Aorta (tissue), 5 donors: ENCODE results near the gene ITGAD. TPM values are rescaled to one million over a fixed set of nuclear protein-coding genes. Genes with fewer than 3 reads are reported as not detected.

Experiments
- ATAC-seq: fragments of 200-7000 bp; cut with Tn5 transposase; one replicate; pipeline ENCODE4 v1.9.1; 2022; ENCODE audit warnings: moderate library complexity; ENCODE audit not compliant: low FRiP score
- DNase-seq, 2 donors: peaks; one replicate each; pipeline ENCODE4 v3.0.0-alpha.2; 2020
- H3K27ac ChIP-seq, 2 donors: one replicate each; pipeline ENCODE4 v1.5.1; 2013; ENCODE audit warnings: low read length in 2 of 2, mild to moderate bottlenecking in 2 of 2, moderate library complexity in 2 of 2, control low read depth in 1 of 2, inconsistent platforms in 1 of 2, low read depth in 1 of 2
- H3K27me3 ChIP-seq, 2 donors: one replicate each; pipeline ENCODE4 v1.6.1; 2013; ENCODE audit warnings: control low read depth in 1 of 2, low read length in 1 of 2, mild to moderate bottlenecking in 1 of 2, moderate library complexity in 1 of 2; ENCODE audit not compliant: insufficient read depth in 2 of 2, control insufficient read depth in 1 of 2
- H3K36me3 ChIP-seq, 2 donors: one replicate each; pipeline ENCODE4 v1.6.1; 2013; ENCODE audit warnings: control low read depth in 1 of 2, low read length in 1 of 2, mild to moderate bottlenecking in 1 of 2; ENCODE audit not compliant: insufficient read depth in 2 of 2, control insufficient read depth in 1 of 2
- H3K4me1 ChIP-seq, 2 donors: one replicate each; pipeline ENCODE4 v1.6.1; 2013; ENCODE audit warnings: low read length in 2 of 2, control low read depth in 1 of 2, mild to moderate bottlenecking in 1 of 2, moderate library complexity in 1 of 2; ENCODE audit not compliant: insufficient read depth in 2 of 2, control insufficient read depth in 1 of 2
- H3K4me3 ChIP-seq, 2 donors: one replicate each; pipeline ENCODE4 v1.5.1; 2013; ENCODE audit warnings: low read length in 2 of 2, control low read depth in 1 of 2, mild to moderate bottlenecking in 1 of 2
- H3K9me3 ChIP-seq: one replicate; pipeline ENCODE4 v1.6.1; 2013; ENCODE audit warnings: mild to moderate bottlenecking, low read length; ENCODE audit not compliant: control insufficient read depth
- WGBS, 2 donors: extraction: QIAGEN DNeasy Blood & Tissue Kit; methylation state at CpG; one replicate each; pipeline ENCODE4 v1.1.7; 2013; 5-methylcytosine and 5-hydroxymethylcytosine counted together
- intact Hi-C, 2 donors: fragments of 100-400 bp; cut with DNase I; formaldehyde crosslinking; loops; one replicate each; pipeline versions ENCODE4 v1.14.2 to v1.15.0; 2022
- polyA plus RNA-seq, 2 donors: library from polyadenylated mRNA; stranded (reverse); fragments of 200-250 nt; gene quantifications; one replicate each; pipeline ENCODE4 v1.2.3, GENCODE V29; 2013
- total RNA-seq, 2 donors: library from RNA; stranded (reverse); fragmentation: NEBNext Ultra II Directional; extraction: Animal tissue kit (Norgen Biotek cat#: 25700); gene quantifications; one replicate each; pipeline ENCODE4 v1.2.1, GENCODE V29; 2021
- donor health status: healthy with polysubstance abuse.
- donor health status: Bipolar disorder and iron deficiency.
- donor health status: DM: no; HTN: no; CAD: no.
- donor health status: DM: no; HTN: no; CAD: no.
- donor health status: DM: yes; HTN: yes; CAD: no.

Gene ITGAD
- total and polyA plus RNA-seq, 4 donors, result 0.45 to 0.63 (median 0.54) TPM; not detected in 1

DNA sequence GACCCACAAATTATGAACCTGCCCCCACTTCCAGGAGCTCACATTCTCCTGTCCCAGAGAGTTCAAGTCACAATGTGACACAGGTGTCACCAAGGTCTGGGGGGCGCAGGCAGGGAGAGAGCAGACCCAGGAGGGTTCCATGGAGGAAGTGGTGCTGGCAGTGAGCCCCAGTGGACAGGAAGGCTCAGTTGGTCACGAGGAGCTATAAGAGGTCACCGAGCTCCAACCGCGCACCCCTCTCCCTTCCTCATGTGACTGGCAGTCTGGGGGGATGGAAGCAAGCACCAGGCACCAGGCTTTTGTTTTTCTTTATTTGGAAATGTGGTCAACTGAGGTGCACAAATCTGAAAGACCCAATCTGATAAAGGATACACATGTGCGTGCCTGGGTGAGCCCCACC, 2.5 kb downstream of the ITGAD start:
- Histone ChIP-seq H3K36me3 (no peaks in the 10 kb centered on the region), H3K4me3 (no peak overlapping the region), H3K27me3 (no peaks in the 10 kb centered on the region), H3K4me1 (no peaks in the 10 kb centered on the region), H3K27ac (no peak overlapping the region), H3K9me3 (peaks cover 6% of the 10 kb centered on the region)
- intact Hi-C loops, result no loop called here
- WGBS, 2 donors, result 76 to 84% methylated on average over 6 of the region's 6 CpGs
- DNase-seq (peak in 1 of 2 donors; percentile 82), ATAC-seq (no peak)

DNA sequence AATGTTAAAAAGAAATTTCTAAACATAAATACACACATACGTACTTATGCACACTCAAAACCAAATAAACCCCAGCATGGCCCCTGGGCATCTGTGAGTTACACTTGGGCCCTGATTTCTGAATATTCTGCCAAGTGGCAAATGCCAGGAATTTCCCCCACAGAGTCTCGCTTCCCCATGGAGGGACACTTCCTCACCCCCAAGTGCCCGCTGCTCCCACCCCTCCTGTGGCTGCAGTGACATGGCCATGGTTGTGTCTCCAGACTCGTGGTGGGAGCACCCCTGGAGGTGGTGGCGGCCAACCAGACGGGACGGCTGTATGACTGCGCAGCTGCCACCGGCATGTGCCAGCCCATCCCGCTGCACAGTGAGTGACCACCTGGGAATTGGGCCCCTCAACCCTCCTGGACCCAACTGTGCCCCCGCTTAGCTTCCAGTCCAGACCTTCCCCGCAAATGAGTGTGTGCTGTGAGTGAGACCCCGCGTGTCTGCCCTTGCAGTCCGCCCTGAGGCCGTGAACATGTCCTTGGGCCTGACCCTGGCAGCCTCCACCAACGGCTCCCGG, 4.0 kb downstream of the ITGAD start:
- intact Hi-C loops, result no loop called here
- ATAC-seq, result no peak
- WGBS, 2 donors, result 77 to 78% methylated on average over 18 of the region's 18 CpGs

DNA sequence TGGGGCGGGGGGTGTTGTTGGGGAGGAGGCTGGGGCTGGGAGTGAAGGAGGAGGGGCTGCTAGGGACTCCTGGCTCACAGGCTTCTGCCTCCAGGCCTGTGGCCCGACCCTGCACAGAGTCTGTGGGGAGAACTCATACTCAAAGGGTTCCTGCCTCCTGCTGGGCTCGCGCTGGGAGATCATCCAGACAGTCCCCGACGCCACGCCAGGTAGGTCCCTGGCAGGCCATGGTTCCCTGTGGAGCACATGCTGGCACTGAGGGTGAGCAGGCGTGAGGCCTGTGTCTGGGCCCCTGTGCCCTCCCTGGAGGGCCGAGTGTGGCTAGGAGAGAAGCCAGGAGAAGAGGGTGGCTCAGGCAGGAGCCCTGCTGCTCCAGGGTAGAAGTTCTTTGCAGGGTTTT, 4.6 kb downstream of the ITGAD start:
- no peak overlapping the region for H3K4me3 ChIP-seq
- H3K4me1 ChIP-seq, result no peaks in the 10 kb centered on the region
- 63 to 68% methylated on average over 9 of the region's 9 CpGs for WGBS, 2 donors
- H3K27me3 ChIP-seq, result no peaks in the 10 kb centered on the region
- ATAC-seq (no peak), DNase-seq (peak in 1 of 2 donors; percentile 45)
- intact Hi-C loops, result no loop called here
- no peak overlapping the region for H3K27ac ChIP-seq
- peaks cover 6% of the 10 kb centered on the region for H3K9me3 ChIP-seq
- H3K36me3 ChIP-seq, result no peaks in the 10 kb centered on the region

More for the DNA sequence above, 4.0 kb downstream of the ITGAD start:
- peaks cover 6% of the 10 kb centered on the region for H3K9me3 ChIP-seq
- no peak overlapping the region for H3K4me3 ChIP-seq
- H3K36me3 ChIP-seq, result no peaks in the 10 kb centered on the region
- H3K27ac ChIP-seq, result no peak overlapping the region
- peak in 1 of 2 donors; percentile 66 for DNase-seq
- no peaks in the 10 kb centered on the region for H3K27me3 ChIP-seq
- no peaks in the 10 kb centered on the region for H3K4me1 ChIP-seq

DNA sequence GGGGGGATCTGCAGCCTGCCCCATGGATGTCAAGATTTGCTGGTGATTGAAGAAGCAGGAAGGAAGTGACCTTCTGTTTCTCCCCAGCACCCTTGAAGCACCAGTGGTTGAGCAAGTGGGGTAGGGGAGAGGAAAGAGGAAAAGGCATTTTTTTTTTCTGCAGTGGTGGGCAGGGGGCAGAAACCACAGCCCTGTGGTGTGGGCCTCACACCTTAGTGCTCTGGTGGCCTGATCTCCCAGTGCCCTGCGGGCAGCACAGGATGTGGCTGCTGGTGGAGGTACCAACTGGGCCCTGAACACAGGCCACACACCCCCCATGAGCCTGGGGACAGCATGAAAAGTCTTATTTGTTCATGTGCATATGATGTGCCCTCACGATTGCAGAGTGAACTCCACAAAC, 7.1 kb downstream of the ITGAD start:
- H3K4me3 ChIP-seq, result no peak overlapping the region
- intact Hi-C loops, result no loop called here
- DNase-seq, result no peak
- H3K4me1 ChIP-seq, result no peaks in the 10 kb centered on the region
- peaks cover 6% of the 10 kb centered on the region for H3K9me3 ChIP-seq
- no peak for ATAC-seq
- 74 to 86% methylated on average over 2 of the region's 2 CpGs for WGBS, 2 donors
- H3K27me3 ChIP-seq, result no peaks in the 10 kb centered on the region
- H3K27ac ChIP-seq, result no peak overlapping the region
- H3K36me3 ChIP-seq, result no peaks in the 10 kb centered on the region

DNA sequence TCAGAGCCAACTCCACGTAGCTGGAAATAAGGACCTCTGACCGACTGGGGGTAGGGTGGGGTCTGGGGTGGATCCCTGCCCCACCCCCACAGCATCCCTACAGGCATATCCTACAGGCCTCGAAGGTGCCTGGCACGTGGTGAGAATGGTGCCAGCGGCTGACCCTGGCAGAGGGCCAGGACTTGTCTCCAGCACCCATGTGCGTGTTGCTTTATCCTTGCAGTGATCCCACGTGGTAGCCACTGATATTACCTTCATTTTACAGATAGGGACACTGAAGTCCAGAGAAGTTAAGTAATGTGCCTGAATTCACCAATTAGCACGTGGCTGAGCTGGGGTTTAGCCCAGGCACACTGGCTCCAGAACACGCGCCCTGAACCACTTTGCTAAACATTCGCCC, 8.3 kb downstream of the ITGAD start:
- Histone ChIP-seq H3K27ac (no peak overlapping the region), H3K27me3 (no peaks in the 10 kb centered on the region), H3K4me3 (no peak overlapping the region), H3K36me3 (no peaks in the 10 kb centered on the region), H3K9me3 (peaks cover 6% of the 10 kb centered on the region), H3K4me1 (no peaks in the 10 kb centered on the region)
- WGBS, 2 donors, result 74 to 80% methylated on average over 11 of the region's 11 CpGs
- no peak for DNase-seq
- intact Hi-C loops, result no loop called here
- ATAC-seq, result no peak

DNA sequence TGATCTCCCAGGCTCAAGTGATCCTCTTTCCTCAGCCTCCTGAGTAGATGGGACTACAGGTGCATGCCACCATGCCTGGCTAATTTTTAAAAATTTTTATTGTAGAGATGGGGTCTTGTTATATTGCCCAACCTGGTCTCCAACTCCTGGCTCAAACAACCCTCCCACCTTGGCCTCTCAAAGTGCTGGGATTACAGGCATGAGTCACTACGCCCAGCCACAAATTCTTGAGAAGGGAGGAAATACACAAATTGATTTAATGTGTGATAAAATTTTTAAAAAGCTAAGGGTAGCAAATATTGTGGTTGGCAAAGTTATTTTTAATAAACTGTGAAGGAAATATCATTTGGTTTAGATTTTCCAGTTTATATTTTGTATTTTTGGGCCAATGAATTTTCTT, 9.6 kb downstream of the ITGAD start:
- 59 to 71% methylated on average over 1 of the region's 1 CpG for WGBS, 2 donors
- peaks cover 6% of the 10 kb centered on the region for H3K9me3 ChIP-seq
- no peak overlapping the region for H3K27ac ChIP-seq
- no peaks in the 10 kb centered on the region for H3K36me3 ChIP-seq
- H3K4me3 ChIP-seq, result no peak overlapping the region
- H3K27me3 ChIP-seq, result no peaks in the 10 kb centered on the region
- intact Hi-C loops, result no loop called here
- DNase-seq, result no peak
- ATAC-seq, result no peak
- no peaks in the 10 kb centered on the region for H3K4me1 ChIP-seq

DNA sequence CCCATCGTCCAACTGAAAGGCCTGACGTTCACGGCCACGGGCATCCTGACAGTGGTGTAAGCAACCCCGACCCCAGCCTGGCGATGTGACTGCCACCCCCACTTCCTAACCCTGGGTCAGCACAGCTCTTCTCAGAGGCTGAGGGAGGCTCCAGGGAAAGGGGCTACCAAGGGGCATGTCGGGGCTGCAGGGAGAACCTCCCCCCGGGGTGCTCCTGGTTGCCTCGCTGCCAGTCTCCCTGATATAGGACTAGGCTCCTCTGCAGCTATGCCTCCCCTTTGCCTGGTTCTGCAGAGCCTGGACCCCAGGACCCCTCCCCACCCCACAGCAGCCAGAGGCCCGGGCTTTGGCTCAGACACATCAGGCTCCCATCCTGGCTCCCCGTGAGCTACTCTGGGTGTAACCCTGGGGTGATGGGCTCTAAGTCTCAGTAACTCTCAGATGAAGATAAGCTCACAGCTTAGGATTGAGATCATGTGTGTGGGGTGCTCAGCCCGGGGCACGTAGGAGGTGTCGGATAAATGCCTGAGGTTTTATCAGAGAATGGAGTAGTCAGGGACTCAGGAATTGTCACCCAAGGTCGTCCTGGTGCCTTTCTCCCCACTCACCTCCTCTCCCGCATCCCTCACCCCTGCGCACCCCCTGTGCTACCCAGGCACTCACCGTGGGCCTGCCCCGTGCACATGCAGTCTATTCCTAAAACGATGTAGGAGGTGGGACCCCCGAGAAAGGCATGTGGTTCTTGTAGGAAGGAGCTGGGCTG, 10.6 kb downstream of the ITGAD start:
- Histone ChIP-seq H3K9me3 (peaks cover 6% of the 10 kb centered on the region), H3K27ac (no peak overlapping the region), H3K4me3 (no peak overlapping the region), H3K27me3 (no peaks in the 10 kb centered on the region), H3K36me3 (no peaks in the 10 kb centered on the region), H3K4me1 (no peaks in the 10 kb centered on the region)
- no peak for ATAC-seq
- intact Hi-C loops, result no loop called here
- 82 to 85% methylated on average over 21 of the region's 21 CpGs for WGBS, 2 donors
- DNase-seq, result no peak

DNA sequence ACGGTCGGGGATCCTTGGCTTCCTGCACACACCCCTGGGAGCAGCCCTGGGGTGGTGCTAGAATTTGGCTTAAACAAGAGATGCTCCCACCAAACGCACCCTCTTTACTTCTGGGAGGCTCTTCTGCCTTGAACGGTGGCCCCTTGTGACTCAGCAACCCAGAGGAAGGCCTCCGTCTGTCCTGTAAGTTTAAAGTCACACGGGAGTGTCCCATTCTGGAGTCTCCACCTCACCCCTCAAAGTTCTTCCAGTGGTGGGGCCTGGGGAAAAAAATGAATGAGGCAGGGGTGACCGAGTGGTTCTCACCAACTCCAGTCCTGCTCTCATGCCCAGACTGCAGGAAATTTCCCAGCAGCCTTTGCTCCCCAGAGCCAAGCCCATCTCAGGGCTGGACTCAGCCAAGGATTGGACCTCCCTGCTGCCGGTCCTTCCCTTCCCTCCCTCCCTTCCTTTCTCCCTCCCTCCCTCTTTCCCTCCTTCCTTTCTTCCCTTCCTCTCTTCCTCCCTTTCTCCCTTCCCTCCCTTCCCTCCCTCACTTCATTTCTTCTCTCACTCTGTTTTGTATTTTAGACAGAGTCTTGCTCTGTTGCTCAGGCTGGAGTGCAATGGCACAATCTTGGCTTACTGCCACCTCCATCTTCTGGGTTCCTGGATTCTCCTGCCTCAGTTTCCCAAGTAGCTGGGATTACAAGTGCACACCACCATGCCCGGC, 11.4 kb downstream of the ITGAD start:
- WGBS, 2 donors, result 65 to 68% methylated on average over 9 of the region's 9 CpGs
- no peak overlapping the region for H3K4me3 ChIP-seq

More for the DNA sequence above, 11.4 kb downstream of the ITGAD start:
- Histone ChIP-seq H3K27ac (no peak overlapping the region), H3K4me1 (no peaks in the 10 kb centered on the region), H3K27me3 (no peaks in the 10 kb centered on the region), H3K36me3 (no peaks in the 10 kb centered on the region), H3K9me3 (peaks cover 2% of the 10 kb centered on the region)
- ATAC-seq, result no peak
- DNase-seq, result no peak
- intact Hi-C loops, result no loop called here
